ENCODE measurements around the gene MSI2. TPM values are rescaled to one million over a fixed set of nuclear protein-coding genes. Genes with fewer than 3 reads are reported as not detected.

Gene MSI2
- total RNA-seq, 1 experiment from 2014 or later: 174 TPM

DNA sequence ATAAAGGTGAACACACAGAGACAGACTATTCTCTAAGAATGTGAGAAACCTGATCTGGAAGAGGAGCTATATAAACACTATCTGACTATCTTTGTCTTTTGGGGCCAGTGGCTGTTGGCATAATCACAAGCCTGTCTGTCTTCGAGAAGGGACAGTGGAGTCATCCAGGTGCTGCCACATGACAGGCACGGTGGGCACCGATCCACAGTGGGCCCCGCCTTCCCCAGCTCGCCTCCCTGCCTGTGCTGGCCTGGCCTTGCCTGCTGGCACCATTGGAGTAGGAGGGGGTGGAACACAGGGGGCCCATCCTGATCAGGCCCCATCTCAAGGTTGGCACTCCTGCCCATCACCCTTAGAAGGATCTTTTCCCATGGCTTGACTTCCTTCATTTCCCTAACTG lies 376.0 kb downstream of the MSI2 start:
- TF ChIP-seq, protein P1, sequence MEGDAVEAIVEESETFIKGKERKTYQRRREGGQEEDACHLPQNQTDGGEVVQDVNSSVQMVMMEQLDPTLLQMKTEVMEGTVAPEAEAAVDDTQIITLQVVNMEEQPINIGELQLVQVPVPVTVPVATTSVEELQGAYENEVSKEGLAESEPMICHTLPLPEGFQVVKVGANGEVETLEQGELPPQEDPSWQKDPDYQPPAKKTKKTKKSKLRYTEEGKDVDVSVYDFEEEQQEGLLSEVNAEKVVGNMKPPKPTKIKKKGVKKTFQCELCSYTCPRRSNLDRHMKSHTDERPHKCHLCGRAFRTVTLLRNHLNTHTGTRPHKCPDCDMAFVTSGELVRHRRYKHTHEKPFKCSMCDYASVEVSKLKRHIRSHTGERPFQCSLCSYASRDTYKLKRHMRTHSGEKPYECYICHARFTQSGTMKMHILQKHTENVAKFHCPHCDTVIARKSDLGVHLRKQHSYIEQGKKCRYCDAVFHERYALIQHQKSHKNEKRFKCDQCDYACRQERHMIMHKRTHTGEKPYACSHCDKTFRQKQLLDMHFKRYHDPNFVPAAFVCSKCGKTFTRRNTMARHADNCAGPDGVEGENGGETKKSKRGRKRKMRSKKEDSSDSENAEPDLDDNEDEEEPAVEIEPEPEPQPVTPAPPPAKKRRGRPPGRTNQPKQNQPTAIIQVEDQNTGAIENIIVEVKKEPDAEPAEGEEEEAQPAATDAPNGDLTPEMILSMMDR (IDR thresholded peaks at IDR 0.05; ENCODE audit: insufficient read depth in 1 of 2, low read depth in 1 of 2, low read length in 1 of 2, severe bottlenecking in 1 of 2, unreplicated experiment in 1 of 2): no peak
- CTCF ChIA-PET: no interaction called here
- H3K36me3 ChIP-seq (ENCODE audit: control insufficient read depth, insufficient read depth, low read length): no peaks in the 10 kb centered on the region; the same call in 1 of the 2 replicates

DNA sequence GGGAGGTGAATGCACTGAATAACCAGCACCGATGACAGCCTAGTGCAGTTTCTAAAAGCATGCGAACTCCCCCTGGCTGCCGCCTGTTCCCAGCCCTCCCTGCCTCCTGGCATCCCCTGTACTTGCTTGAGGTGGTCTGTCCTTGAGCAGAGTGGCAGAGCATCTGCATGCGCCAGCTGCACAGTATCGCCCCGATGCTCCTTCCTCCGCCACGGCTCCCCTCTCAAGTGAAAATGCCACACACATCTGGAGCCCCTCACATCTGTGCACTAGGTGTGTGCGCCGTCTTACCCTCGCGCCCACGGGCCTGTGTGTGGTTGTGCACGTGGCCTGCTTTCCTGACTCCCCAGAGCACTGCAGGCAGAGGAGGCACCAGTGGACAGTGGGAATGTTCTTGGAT lies 376.9 kb downstream of the MSI2 start:
- Histone ChIP-seq H3K27me3 (replicated peaks; ENCODE audit: control insufficient read depth, insufficient read depth, low read length) (no peaks in the 10 kb centered on the region), H3K36me3 (ENCODE audit: control insufficient read depth, insufficient read depth, low read length) (no peaks in the 10 kb centered on the region; the same call in 1 of the 2 replicates), H3K4me1 (no peaks in the 10 kb centered on the region), H3K9me3 (no peaks in the 10 kb centered on the region), H3K4me3 (ENCODE audit: low read depth, low read length) (no peak overlapping the region)
- Mint-ChIP-seq H3K36me3 (ENCODE audit: insufficient read depth, unreplicated experiment) (peaks cover 59% of the 10 kb centered on the region), H3K9me3 (ENCODE audit: unreplicated experiment) (no peaks in the 10 kb centered on the region), H3K27me3 (ENCODE audit: insufficient read depth, unreplicated experiment) (no peaks in the 10 kb centered on the region), H3K4me3 (ENCODE audit: unreplicated experiment) (no peak overlapping the region), H3K27ac (ENCODE audit: unreplicated experiment) (no peak overlapping the region), H3K4me1 (ENCODE audit: low read depth, unreplicated experiment) (no peaks in the 10 kb centered on the region)
- no TSS peak for BruUV-seq (replicated peaks)
- CTCF ChIA-PET: no interaction called here
- POLR2A ChIA-PET: no interaction called here
- DNase-seq: no peak
- TF ChIP-seq, protein P1 (IDR thresholded peaks at IDR 0.05; ENCODE audit: insufficient read depth in 1 of 2, low read depth in 1 of 2, low read length in 1 of 2, severe bottlenecking in 1 of 2, unreplicated experiment in 1 of 2): no peak
- intact Hi-C loops (cut with micrococcal nuclease; ENCODE audit: unreplicated experiment): no loop called here

More for the DNA sequence above, 376.0 kb downstream of the MSI2 start:
- no peak overlapping the region for H3K27ac Mint-ChIP-seq (ENCODE audit: unreplicated experiment)
- Histone ChIP-seq H3K4me3 (ENCODE audit: low read depth, low read length) (no peak overlapping the region), H3K4me1 (no peaks in the 10 kb centered on the region), H3K9me3 (no peaks in the 10 kb centered on the region), H3K27me3 (replicated peaks; ENCODE audit: control insufficient read depth, insufficient read depth, low read length) (no peaks in the 10 kb centered on the region)
- no peak for DNase-seq
- H3K4me3 Mint-ChIP-seq (ENCODE audit: unreplicated experiment): no peak overlapping the region
- H3K4me1 Mint-ChIP-seq (ENCODE audit: low read depth, unreplicated experiment): no peaks in the 10 kb centered on the region
- H3K9me3 Mint-ChIP-seq (ENCODE audit: unreplicated experiment): no peaks in the 10 kb centered on the region
- H3K36me3 Mint-ChIP-seq (ENCODE audit: insufficient read depth, unreplicated experiment): peaks cover 65% of the 10 kb centered on the region
- no TSS peak for BruUV-seq (replicated peaks)
- intact Hi-C loops (cut with micrococcal nuclease; ENCODE audit: unreplicated experiment): no loop called here
- H3K27me3 Mint-ChIP-seq (ENCODE audit: insufficient read depth, unreplicated experiment): no peaks in the 10 kb centered on the region
- POLR2A ChIA-PET: no interaction called here

DNA sequence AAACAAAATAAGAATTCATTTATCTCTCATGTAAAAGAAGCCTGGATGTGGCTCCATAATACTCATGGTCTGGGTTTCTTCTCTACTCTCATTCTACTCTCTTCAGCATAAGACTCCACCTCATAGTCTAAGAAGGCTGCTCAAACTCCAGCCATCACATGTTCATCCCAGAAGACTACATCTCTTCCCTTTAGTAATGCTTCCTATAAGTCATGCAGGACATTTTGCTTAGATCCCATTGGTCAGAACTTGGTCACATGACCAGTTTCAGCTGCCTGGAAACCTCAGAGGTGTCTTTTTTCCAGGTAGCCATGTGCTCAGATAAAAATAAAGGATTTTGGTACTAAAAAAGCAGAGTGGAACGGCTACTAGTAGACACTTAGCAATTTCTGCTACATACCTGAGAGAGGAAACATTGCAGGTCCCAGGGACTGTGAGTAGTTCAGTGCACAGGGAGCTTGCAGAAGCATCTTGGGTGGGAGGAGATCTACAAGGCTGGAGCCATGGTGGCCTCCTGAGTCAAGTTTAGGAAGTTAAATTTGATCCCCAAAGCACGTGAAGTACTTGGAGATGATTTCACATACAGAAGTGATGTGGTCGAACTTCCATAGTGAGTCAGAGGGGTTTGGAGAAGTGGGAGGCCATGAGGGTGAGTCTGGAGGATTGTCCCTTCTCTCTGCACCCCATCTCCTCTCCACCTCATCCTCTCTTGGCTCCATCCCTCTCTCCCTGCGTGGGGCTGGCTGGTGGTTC lies 378.6 kb downstream of the MSI2 start:
- TF ChIP-seq, protein P1 (IDR thresholded peaks at IDR 0.05; ENCODE audit: insufficient read depth in 1 of 2, low read depth in 1 of 2, low read length in 1 of 2, severe bottlenecking in 1 of 2, unreplicated experiment in 1 of 2): no peak
- H3K27ac Mint-ChIP-seq (ENCODE audit: unreplicated experiment): no peak overlapping the region
- Histone ChIP-seq H3K27me3 (replicated peaks; ENCODE audit: control insufficient read depth, insufficient read depth, low read length) (no peaks in the 10 kb centered on the region), H3K4me1 (no peaks in the 10 kb centered on the region), H3K36me3 (ENCODE audit: control insufficient read depth, insufficient read depth, low read length) (peaks cover 1% of the 10 kb centered on the region), H3K4me3 (ENCODE audit: low read depth, low read length) (no peak overlapping the region), H3K9me3 (no peaks in the 10 kb centered on the region)
- ChIA-PET POLR2A (no interaction called here), CTCF (no interaction called here)
- no peaks in the 10 kb centered on the region for H3K27me3 Mint-ChIP-seq (ENCODE audit: insufficient read depth, unreplicated experiment)
- BruUV-seq (replicated peaks): no TSS peak
- H3K4me3 Mint-ChIP-seq (ENCODE audit: unreplicated experiment): no peak overlapping the region
- intact Hi-C loops (cut with micrococcal nuclease; ENCODE audit: unreplicated experiment): no loop called here
- H3K36me3 Mint-ChIP-seq (ENCODE audit: insufficient read depth, unreplicated experiment): peaks cover 52% of the 10 kb centered on the region
- H3K4me1 Mint-ChIP-seq (ENCODE audit: low read depth, unreplicated experiment): no peaks in the 10 kb centered on the region
- no peak for DNase-seq
- no peaks in the 10 kb centered on the region for H3K9me3 Mint-ChIP-seq (ENCODE audit: unreplicated experiment)
